NOMO-1 (cell line): ENCODE results near the gene C11orf54.

Experiments
- DNase-seq, 2 experiments: peaks; one replicate each; lab custom pipeline; 2025; ENCODE audit not compliant: unreplicated experiment in 2 of 2; lab: John Stamatoyannopoulos, UW

Gene C11orf54

DNA sequence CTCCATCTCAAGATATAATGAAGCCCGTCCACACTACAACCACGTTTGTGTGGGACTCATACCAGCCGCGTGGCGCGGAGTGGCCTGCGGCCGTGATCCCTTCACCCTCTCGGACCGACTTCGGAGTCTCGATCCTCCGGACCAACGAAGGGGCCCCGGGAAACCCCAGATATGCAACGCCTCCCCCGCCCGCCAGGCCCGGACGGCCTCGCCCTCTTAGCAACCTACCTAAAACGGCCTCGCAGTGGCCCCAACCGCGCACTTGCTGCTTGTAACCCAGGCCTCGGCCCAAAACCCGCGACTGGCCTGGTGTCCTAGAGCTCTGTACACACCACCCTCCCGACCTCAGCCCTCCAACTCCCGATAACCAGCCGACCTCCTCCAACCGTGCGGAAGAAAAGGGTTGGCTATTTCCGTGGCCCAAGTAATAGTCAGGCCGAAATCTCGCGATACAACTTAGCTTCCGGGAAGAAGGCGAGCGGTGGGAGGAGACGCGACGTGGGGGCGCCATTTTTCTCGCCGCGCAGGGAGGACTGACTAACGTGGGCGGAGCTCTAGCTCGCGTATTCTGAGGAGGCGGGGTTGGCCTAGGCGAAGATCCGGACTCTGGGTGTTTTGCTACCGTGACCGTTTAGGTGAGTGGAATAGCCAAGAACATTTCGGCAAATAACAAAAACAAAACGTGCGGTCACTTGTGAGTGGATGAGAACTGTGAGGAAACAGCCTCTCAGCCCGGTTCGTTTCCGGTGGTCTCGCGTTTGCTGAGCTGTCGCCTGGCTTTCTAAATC is at the start of gene C11orf54, which contains the start of gene TAF1D:
Gene C11orf54, plus strand, starts transcription at position 579 of the 788 bp plus-strand sequence. CDS start 5,722 bp downstream, outside the sequence.
Gene TAF1D, minus strand, starts transcription at position 402 of the 788 bp plus-strand sequence. CDS start 2,191 bp downstream, outside the sequence.
- DNase-seq = peak; percentile 97

DNA sequence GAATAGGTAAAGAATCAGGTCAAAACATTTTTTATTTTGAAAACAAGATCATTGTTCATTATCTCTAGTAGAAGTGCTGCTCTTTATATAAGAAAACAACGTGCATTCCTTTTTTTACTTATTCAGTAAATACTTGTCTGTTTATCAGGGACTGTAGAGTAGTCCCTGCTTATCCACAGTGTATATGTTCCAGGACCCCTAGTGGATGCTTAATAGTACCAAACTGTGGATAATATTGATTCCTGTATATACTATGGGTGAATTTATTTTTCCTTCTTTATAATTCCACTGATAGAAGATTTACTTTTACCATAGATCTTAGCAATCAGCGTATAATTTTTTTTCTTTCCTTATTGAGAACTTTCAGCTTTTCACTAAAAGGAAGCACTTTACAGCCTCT is 47.4 kb upstream of the C11orf54 start:
- no peak for DNase-seq

DNA sequence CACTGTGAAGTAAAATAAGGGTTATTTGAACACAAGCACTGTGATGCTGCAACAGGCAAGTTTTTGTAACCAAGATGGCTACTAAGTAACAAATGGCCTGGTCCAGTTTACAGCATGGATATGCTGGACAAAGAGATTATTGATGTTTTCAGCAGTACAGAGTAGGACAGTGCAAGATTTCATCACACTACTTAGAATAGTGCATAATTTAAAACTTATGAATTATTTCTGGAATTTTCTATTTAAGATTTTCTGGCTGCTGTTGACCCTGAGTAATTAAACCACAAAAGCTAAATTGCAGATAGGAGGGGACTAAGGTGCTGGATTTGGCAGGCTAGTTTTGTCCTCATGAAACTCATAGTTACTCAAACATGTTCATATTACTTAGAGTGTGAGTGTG is 46.9 kb upstream of the C11orf54 start:
- no peak for DNase-seq

DNA sequence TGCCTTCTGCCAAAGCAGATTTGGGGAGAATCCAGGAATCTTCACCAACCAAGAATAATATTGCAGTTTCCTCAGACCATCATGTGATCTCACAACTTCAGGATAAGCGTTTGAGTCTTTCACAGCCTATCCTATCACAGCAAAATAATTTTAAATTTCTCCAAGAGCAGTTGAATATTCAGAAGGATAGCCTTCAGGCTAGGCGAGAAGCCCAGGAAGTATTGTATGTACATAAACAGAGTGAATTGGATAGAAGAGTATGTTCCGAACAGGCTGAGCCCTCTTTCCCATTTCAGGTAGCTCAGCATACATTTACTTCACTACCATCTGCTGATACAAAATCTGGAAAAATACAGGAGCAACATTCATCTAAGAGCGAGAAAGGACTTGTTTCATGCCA is 43.9 kb upstream of the C11orf54 start:
- DNase-seq = no peak

DNA sequence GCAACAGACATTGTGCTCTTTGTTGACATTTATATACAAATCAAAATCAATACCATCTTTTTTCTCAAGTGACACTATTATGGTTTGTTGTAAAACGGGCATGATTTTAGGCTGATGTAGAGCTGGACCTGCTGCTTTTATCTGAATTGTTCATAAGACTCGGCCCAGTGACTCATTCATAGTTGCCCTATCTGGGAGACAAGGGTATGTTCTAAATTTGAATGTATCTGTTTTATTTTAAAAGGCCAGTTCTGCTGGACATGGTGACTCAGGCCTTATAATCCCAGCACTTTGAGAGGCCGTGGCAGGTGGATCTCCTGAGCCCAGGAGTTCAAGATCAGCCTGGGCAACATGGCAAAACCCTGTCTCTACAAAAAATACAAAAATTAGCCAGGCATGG is 40.6 kb upstream of the C11orf54 start:
- DNase-seq = no peak

DNA sequence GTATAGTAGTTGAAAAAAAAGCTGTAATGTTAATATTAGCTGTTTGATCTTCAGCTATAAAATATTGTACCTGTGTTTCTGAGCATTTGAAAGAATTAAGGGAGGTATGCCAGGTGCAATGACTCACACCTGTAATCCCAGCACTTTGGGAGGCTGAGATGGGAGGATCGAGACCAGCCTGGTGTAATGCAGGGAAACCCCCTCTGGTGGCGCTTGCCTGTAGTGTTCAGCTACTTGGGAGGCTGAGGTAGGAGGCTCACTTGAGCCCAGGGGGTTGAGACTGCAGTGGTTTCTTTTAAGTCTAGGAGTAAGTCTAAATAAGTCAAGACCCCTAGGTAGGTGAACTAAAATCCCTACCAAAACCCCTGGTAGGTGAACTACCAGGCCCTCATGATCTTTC is 37.2 kb upstream of the C11orf54 start:
- no peak for DNase-seq

DNA sequence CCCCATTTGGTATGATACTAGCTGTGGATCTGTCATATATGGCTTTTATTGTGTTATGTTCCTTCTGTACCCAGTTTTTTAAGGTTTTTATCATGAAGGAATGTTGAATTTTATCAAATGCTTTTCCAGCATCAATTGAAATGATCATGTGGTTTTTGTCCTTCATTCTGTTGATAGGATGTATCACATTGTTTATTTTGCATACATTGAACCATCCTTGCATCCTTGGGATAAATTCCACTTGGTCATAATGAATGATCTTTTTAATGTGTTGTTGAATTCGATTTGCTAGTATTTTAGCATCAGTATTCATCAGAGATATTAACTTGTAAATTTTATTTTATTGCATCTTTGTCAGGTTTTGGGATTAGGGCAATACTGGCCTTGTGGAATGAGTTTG is 31.2 kb upstream of the C11orf54 start:
- DNase-seq = no peak

DNA sequence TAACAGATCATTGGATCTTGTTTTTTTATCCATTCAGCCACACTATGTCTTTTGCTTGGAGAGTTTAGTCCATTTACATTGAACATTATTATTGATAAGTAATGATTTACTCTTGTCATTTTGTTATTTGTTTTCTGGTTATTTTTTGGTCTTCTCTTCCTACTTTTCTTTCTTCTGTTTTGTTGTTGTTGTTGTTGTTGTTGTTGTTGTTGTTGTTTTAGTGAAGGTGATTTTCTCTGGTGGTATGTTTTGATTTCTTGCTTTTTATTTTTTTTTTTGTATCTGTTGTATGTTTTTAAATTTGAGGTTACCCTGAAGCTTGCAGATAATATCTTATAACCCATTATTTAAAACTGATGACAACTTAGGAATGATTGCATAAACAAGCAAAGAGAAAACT is 28.8 kb upstream of the C11orf54 start:
- no peak for DNase-seq

DNA sequence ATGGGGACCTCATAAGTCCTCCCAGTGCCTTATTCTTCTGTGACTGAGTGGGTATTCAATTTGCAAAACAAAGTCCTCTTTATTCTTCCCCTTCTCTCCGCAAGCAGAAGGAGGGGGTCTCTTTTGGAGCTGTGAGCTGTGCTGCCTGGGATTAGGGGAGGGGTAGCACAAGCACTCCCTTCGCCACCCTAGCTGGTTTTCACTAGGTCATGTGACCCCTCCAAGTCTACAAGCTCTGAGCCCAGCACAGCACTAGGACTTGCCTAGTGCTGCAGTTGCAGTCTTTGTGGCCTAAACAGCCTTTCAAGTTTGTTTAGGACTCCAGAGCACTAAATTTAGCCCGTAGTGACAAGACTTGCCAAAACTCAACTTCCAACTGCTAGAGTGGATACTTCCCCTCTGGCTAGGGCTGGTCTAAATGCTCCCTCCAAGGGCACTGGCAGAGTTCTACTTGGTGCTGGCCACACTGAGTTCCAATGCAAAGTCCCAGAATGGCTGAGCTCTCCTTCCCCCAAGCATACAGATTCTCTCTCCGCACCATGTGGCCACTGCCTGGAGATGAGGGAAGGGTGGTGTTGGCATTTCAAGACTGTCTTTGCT is 25.6 kb upstream of the C11orf54 start:
- no peak for DNase-seq

DNA sequence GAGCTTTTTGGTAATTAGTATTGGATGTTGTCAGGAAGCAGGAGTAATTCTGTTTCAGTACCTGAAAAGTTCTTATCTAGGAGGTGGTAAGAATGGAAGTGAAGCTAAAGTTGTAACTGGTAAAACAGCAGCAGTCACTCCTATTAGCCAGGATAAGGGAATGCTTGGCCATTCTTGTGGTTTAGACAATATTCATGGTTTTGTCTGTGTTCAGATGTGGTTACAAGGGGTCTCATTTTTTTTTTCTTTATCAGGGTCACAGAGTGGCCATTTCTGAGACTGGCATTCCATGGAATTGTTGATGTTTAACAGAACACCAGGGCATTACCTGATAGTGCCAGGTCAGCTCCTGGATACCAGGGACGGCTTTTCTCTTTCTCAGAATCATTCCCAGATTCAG is 24.0 kb upstream of the C11orf54 start:
- no peak for DNase-seq

DNA sequence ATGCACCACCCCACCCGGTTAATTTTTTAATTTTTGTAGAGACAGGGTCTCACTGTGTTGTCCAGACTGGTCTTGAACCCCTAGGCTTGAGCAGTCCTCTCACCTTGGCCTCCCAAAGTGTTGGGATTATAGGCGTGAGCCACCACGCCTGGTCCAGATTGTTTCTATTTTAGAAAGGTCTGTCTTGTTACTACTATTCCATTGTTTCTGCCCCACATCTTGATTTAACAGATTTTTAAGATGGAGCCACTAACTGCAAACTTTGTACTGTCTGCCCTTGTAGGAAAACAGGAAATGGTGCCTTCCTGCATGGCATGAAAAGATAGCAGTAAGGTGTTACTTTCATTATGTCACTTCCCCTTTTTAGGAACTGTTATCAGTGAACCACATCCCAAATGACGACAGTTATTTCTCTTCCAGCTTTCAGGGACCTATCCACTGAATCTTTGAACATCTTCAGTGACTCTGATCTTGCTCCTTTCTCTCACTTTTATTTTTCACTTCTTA is 23.4 kb upstream of the C11orf54 start:
- DNase-seq = peak; percentile 12 to 69

DNA sequence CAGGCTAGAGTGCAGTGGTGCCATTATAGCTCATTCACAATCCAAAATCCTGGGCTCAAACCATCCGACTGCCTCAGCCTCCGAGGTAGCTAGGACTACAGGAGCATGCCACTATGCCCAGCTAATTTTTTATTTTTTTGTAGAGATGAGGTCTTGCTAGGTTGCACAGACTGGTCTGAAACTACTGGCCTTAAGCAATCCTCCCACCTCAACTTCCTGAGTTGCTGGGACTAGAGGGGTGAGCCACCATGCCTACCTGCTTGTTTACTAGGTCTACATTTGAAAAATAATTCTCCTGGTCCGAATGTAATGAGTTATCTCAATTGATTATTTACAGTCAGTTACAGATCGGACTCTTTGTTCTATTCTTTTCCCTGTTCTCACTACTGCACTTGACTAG is 22.2 kb upstream of the C11orf54 start:
- no peak for DNase-seq

DNA sequence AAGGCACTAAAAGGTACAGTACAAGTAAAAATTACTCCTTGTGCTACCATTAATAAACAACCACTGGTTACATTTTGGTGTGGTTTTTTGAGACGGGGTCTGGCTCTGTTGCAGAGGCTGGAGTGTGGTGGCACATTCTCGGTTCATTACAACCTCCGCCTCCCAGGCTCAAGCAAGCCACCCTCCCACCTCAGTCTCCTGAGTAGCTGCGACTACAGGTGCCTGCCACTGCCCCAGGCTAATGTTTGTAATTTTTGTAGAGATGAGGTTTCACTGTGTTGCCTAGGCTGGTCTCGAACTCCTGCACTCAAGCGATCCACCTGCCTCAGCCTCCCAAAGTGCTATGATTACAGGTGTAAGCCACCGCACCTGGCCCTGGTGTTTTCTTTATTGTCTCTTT is 20.9 kb upstream of the C11orf54 start:
- DNase-seq = no peak

DNA sequence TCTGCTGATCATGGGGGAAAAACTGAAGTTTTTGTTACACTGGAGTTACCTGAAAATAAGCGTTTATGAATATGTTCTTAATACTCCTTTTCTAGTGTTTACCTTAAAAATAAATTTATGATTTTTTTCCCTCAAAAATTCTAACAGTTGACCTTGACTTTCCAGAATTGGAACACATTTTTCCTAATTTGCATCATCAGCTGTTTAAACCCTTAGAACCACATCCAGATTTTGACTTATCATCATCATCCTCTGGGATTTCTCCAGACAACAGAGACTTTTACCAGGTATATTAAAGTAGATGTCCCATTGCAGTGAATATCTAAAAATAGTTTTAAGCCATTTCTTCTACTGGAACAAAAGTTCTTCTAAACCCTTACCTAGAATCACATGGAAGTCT is 17.4 kb upstream of the C11orf54 start:
- DNase-seq = no peak

DNA sequence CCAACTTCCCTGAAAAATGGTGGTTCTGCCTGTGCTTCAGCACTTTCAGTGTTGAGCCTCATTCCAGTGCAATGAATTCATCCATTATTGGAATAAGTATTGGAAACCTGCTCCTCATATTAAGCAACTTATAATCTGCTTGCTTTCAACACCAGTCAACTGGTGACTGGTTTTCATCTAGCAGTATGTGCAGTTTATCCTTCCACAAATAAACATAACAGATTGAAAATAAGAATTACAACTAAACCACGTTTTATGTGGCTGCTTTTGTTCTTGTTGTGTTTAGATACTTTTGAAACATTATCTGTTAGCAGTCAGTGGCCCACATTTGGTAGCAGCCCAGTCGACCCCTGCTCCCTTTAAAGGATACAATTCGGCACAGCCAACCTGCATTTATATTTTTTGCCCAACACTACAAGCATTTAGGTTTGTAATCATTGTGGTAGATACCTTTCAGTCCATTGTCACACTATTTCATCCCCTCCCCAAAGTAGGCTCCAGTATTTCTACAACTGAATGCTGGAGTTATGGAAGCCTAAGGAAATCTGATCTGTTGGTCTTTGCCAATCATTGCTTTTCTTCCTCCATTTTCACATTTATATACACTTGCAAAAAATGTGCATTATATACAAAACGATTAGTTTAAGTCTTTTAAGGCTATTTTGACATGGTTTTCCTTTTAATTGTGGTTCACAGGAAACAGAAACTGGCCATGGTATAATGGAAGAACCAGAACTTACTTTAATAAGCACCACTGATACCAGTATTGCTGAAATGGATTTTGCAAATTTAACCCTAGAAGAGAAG is 13.3 kb upstream of the C11orf54 start:
- no peak for DNase-seq

DNA sequence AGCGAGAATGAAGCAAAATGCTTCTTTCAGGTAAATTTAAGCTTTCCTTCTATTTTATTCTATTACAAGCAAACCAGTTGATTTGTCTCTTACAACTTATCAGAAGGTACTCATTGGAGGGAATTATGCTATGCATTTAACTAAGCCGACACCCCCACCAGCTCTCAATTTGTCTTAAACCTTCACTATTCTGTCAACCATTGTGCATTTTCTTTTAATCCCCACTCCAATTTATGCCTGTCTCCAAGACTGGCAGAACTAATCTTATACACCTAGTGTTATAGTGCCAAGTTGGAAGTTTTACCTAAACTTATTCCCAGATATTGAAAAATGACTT is 12.7 kb upstream of the C11orf54 start:
- no peak for DNase-seq

DNA sequence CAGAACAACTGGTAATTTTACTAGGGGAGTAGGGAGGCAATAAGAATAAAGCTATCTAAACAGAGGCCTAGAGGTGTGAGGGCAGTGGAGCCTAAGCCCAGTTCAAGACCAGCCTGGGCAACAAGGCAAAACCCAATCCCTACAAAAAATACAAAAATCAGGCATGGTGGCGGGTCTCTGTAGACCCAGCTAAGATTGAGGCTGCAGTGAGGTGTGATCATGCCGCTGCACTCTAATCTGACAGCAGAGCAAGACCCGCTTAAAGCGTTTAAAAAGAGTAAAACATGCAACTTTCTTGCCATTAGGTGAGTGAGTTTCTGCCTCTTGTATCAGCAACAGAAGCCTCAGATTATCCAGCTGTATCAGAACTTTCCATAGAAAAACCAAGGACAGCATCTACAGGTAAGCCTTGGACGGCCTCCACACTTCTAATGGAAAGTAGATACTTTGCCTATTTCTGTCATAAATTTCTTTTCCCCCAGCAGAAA is 12.3 kb upstream of the C11orf54 start:
- no peak for DNase-seq

DNA sequence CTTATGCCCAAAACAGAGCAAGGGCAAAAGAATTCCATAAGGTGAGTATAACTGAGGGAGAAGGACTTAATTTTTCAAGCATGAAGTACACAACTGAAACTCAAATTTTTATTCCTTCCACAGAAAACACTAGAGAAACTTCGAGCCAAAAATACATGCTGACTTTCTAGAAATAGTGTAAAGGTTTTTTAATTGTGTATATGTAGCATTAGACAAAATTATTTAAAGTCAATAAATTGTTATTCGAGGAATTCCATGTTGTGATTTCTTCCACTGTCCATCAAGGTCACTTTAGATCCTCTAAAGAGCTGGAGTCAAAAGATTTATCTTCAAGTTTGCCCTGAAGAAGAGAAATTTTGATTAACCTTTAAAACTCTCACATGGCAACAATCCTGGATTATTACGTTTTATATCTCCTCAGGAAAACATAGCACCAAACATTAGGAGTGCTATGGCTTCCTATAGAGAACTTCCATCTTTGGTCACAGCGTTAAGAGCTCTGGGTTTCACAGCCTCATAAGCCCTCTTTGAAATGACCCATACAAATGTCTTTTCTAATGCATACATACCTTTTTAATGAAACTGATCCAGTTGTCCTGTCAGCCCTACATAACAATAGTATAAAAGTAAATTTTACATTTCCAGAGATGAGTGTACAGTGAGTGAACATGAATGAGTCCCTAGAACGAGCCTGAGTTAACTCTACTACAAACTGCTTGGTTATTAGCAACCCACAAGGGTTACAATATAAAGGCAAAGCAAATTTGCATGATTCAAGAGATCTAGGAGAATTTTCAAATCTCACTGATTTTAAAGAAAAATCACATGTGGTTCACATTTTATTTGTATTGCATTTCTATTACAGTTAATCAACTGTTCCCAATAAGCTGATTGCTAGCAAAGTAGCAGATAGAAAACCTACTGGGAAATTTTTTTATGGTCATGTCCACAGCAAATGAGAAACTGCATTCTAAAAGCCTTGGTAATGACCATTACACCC is 11.1 kb upstream of the C11orf54 start:
- DNase-seq = no peak

DNA sequence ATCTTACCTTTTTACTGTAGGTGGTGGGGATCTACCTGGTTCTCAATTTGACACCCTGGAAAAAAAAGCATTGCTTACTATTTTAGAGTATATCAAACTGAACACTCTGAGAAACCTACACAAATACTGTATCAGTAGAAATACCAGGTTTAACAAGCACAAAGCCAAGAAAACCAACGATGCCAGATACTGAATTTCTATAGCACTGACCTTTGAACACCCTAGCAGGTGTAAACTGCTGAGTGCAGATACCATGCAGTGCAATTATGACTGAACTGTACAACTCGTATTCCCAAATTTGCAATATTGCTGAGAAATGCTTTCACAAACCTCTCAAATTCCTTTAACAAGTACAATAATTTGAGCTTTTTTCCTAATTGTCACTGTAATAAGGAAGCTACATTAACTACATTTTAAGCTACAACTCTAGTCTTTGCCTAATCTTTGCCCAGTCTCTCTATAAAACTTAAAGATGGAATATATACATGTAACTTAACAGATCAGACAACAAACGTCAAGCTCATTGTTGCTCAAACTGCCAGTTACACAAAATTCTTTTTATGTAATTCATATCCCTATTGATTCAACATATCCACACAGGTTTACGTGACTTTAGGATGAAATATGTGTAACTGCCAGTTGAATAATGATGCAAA is 9.1 kb upstream of the C11orf54 start:
- no peak for DNase-seq

DNA sequence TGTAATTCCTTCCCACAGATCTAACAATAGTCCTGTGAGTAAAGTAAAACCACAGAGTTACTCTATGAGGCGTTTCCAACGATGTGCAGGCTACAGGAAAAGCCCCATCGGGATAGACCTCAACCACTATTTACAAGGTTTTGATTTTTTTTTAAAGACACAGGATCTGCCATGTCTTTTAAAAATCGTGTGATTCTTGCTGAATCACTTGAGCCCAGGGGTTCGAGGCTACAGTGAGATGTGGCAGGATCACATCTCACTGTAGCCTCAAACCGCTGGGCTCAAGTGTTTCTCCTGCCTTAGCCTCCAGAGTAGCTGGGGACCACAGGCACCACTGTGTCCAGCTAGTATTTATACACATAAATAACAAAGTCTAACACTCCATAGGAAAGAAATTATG is 8.0 kb upstream of the C11orf54 start:
- no peak for DNase-seq
